GM19023 (cell line): Measurements from ENCODE around the gene MAGEC3.

Source experiments
- ATAC-seq: cut with Tn5 transposase; IDR thresholded peaks from one replicate; pipeline ENCODE4 v1.9.1; 2021; ENCODE audit warnings: mild to moderate bottlenecking, moderate library complexity; ENCODE audit not compliant: unreplicated experiment

MAGEC3 gene

DNA sequence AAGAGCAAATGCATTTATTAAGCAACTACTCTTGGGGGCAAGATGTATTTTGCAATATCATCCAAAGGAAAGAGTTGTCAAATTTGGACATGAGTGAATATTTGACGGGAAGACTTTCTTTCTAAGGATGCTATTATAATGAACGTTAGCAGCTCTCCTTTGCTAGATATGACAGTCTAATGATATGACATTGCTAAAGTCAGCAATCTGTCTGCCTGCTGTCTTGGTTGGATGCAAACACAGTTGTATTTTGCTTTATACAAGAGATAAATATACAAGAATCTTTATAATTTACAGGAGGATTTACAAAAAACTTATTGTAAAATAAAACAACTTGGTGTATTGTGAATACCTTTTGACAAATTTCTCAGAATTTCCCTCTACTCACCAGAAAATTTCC, 103.1 kb downstream of the MAGEC3 start:
- no peak for ATAC-seq

DNA sequence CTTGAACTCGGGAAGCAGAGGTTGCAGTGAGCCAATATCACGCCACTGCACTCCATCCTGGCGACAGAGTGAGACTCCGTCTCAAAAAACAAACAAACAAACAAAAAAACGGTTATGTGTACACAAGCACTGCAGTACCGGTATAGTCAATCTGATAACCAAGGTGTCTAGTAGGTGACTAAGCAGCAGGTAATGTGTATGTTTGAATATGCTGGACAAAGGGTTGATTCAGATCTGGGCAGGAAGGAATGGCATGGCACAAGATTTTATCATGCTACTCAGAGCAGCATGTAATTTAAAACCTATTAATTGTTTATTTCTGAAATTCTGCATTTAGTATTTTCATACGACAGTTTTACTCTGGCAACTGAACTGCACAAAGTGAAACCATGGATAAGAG, 107.3 kb downstream of the MAGEC3 start:
- ATAC-seq = no peak

DNA sequence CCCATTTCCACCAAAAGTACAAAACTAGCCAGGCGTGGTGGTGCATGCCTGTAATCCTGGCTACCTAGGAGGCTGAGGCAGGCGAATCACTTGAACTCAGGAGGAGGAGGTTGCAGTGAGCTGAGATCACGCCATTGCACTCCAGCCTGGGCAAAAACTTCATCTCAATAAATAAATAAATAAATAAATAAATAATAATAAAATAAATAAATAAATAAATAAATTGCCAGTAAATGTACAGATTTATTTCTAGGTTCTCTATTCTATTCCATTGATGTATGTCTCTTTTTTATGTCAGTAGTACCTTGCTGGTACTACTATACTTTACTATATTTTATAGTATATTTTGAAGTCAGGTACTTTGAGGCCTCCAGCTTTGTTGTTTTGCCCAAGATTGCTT, 109.2 kb downstream of the MAGEC3 start:
- ATAC-seq = no peak
